KMS-11 (cell line): ENCODE measurements around the gene DSCAML1.

ENCODE experiments used
- H2AFZ ChIP-seq: fragments of 200-600 bp; sonication (generic); 2 replicates; pipeline ENCODE4 v1.6.1; 2016; ENCODE audit warnings: antibody characterized with exemption, mixed run types, low read depth
- H3K27ac ChIP-seq: fragments of 200-600 bp; sonication (generic); 2 replicates; pipeline ENCODE4 v1.6.1; 2016; ENCODE audit warnings: mild to moderate bottlenecking, mixed run types
- H3K27me3 ChIP-seq: fragments of 200-600 bp; sonication (generic); 2 replicates; pipeline ENCODE4 v1.6.1; 2017; ENCODE audit warnings: mild to moderate bottlenecking, low read depth, mixed run types, moderate library complexity; ENCODE audit not compliant: insufficient read depth
- H3K36me3 ChIP-seq: fragments of 200-600 bp; sonication (generic); 2 replicates; pipeline ENCODE4 v1.6.1; 2017; ENCODE audit warnings: mild to moderate bottlenecking, mixed run types; ENCODE audit not compliant: insufficient read depth
- H3K4me1 ChIP-seq: fragments of 200-600 bp; sonication (generic); 2 replicates; pipeline ENCODE4 v1.6.1; 2016; ENCODE audit warnings: mild to moderate bottlenecking, low read depth, mixed run types; ENCODE audit not compliant: poor library complexity, severe bottlenecking
- H3K4me2 ChIP-seq: fragments of 200-600 bp; sonication (generic); 2 replicates; pipeline ENCODE4 v1.7.0; 2016; ENCODE audit warnings: mild to moderate bottlenecking, mixed run types
- H3K4me3 ChIP-seq: fragments of 200-600 bp; sonication (generic); IDR thresholded peaks from 2 replicates; pipeline ENCODE4 v1.6.1; 2017; ENCODE audit warnings: low read depth, low read length, mixed read lengths; ENCODE audit not compliant: insufficient read depth
- H3K79me2 ChIP-seq: fragments of 200-600 bp; sonication (generic); 2 replicates; pipeline ENCODE4 v1.6.1; 2016; ENCODE audit warnings: low read depth, mixed run types; ENCODE audit not compliant: insufficient read depth
- H3K9ac ChIP-seq: fragments of 200-600 bp; sonication (generic); 2 replicates; pipeline ENCODE4 v1.6.1; 2016; ENCODE audit warnings: mild to moderate bottlenecking, mixed run types
- H4K20me1 ChIP-seq: fragments of 200-600 bp; sonication (generic); 2 replicates; pipeline ENCODE4 v1.6.1; 2016; ENCODE audit warnings: mild to moderate bottlenecking, mixed run types; ENCODE audit not compliant: insufficient read depth
- TF ChIP-seq, protein P1 (sequence below): fragments of 200-600 bp; sonication (generic); conservative IDR thresholded peaks from 2 replicates; pipeline ENCODE4 v1.6.1; 2017; ENCODE audit warnings: low read depth, mild to moderate bottlenecking, antibody characterized with exemption, low read length, moderate library complexity, mixed read lengths

The DSCAML1 gene

DNA sequence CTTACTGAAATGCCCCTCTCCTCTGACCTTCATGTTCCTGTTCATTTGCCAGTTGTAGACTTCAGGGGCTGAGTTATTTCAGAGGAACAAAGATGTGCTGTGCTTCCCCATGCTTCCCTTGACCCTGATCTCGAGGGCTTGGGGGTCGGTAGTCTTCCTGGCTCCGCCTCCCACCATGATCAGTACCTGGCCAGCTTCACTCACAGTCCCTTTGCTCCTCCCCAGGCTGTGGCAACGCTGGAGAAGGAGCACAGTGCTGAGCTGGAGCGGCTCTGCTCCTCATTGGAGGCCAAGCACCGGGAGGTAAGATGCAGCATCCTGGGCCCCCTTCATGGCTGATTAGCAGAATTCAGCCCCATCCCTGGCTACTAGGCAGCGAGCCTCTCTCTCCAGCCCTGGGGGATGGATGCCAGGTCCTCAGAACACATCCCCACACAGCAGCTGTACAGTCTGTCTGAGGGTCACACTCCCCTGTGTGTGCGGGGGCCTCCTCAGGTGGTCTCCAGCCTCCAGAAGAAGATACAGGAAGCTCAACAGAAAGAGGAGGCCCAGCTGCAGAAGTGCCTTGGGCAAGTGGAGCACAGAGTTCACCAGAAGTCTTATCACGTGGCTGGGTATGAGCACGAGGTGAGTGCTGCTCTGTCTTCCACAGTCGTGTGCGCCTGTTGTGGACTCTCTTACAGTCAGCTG is 404.9 kb downstream of the DSCAML1 start:
- no peak overlapping the region for H3K27ac ChIP-seq
- H3K4me3 ChIP-seq: no peak overlapping the region
- H3K9ac ChIP-seq: no peak overlapping the region
- no peaks in the 10 kb centered on the region for H3K4me1 ChIP-seq
- no peaks in the 10 kb centered on the region for H3K79me2 ChIP-seq
- H2AFZ ChIP-seq: no peak overlapping the region
- no peak overlapping the region for H3K4me2 ChIP-seq
- no peaks in the 10 kb centered on the region for H4K20me1 ChIP-seq
- H3K27me3 ChIP-seq: no peaks in the 10 kb centered on the region
- TF ChIP-seq, protein P1, sequence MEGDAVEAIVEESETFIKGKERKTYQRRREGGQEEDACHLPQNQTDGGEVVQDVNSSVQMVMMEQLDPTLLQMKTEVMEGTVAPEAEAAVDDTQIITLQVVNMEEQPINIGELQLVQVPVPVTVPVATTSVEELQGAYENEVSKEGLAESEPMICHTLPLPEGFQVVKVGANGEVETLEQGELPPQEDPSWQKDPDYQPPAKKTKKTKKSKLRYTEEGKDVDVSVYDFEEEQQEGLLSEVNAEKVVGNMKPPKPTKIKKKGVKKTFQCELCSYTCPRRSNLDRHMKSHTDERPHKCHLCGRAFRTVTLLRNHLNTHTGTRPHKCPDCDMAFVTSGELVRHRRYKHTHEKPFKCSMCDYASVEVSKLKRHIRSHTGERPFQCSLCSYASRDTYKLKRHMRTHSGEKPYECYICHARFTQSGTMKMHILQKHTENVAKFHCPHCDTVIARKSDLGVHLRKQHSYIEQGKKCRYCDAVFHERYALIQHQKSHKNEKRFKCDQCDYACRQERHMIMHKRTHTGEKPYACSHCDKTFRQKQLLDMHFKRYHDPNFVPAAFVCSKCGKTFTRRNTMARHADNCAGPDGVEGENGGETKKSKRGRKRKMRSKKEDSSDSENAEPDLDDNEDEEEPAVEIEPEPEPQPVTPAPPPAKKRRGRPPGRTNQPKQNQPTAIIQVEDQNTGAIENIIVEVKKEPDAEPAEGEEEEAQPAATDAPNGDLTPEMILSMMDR: no peak
- no peaks in the 10 kb centered on the region for H3K36me3 ChIP-seq

DNA sequence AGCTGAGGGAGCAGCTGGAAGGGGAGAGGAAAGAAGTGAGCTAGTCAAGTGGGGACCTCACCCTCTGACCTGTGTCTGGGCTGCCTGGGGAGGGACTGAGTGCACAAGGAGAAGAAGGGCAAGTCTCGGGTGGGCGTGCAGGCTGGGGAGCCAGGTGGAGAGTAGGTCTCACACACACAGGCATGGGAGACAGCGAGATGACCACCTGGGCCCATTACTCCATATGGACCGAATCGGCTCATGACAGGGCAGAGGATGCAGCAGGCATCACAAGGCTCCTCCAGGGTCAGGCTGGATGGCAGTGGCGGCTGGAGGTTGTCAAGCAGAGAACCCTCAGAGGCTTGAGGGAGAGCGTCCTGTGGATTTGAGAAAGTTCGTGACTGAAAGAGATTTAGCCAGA is 405.8 kb downstream of the DSCAML1 start:
- H3K79me2 ChIP-seq: no peaks in the 10 kb centered on the region
- TF ChIP-seq, protein P1: no peak
- no peaks in the 10 kb centered on the region for H3K36me3 ChIP-seq
- H3K9ac ChIP-seq: no peak overlapping the region
- H4K20me1 ChIP-seq: no peaks in the 10 kb centered on the region
- no peak overlapping the region for H3K4me3 ChIP-seq
- no peaks in the 10 kb centered on the region for H3K27me3 ChIP-seq
- no peak overlapping the region for H2AFZ ChIP-seq
- H3K4me1 ChIP-seq: no peaks in the 10 kb centered on the region
- H3K27ac ChIP-seq: no peak overlapping the region
- H3K4me2 ChIP-seq: no peak overlapping the region

DNA sequence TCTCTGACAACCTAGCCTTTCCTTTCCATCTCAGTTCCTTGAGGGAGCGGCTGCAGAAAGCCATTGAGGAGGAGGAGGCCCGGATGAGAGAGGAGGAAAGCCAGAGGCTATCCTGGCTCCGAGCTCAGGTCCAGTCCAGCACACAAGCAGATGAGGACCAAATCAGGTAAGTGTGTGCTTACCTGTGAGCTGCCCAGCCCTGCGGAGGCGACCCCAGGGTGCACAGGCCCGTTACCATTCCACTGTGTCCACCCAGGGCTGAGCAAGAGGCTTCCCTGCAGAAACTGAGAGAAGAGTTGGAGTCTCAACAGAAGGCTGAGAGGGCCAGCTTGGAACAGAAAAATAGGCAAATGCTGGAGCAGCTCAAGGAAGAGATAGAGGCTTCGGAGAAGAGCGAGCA is 406.3 kb downstream of the DSCAML1 start:
- H3K27ac ChIP-seq: no peak overlapping the region
- no peaks in the 10 kb centered on the region for H3K4me1 ChIP-seq
- no peak overlapping the region for H2AFZ ChIP-seq
- H3K4me3 ChIP-seq: no peak overlapping the region
- H4K20me1 ChIP-seq: no peaks in the 10 kb centered on the region
- H3K4me2 ChIP-seq: no peak overlapping the region
- H3K27me3 ChIP-seq: no peaks in the 10 kb centered on the region
- TF ChIP-seq, protein P1: no peak
- H3K36me3 ChIP-seq: no peaks in the 10 kb centered on the region
- no peaks in the 10 kb centered on the region for H3K79me2 ChIP-seq
- no peak overlapping the region for H3K9ac ChIP-seq

DNA sequence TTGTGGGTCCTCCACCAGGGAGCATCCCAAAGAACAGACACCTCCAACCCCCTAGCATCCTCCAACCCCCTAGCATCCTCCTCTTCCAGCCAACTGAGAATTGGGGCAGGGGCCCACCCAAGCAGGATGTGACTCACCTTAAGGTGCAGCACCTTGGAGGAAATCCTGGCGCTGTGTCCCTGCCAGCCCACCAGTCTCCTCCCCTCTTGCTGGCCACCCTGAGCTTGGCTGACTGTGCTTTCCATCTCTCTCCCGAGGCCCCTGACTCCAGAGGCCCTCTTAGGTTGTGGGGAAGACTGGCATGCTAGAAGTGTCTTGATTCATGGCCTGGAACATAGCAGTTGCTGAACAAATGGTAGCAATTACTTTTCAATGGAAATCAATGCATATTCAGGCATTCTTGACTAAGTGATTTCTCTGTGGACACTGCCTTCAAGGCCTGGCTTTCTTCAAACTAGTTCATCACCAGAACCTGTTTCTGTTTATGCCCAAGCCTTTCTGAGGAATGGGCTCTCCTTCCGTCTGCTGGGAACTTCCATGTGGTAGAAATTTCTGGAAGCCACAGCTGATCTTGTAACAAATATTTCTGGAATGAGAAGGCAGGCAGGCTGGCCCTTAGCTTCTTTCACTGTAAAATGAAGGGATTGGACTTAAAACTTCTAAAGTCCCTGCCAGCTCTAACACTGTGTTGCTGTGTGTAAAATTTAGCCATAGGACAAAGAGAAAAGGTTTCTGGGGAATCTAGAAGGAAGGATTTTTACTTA is 408.8 kb downstream of the DSCAML1 start:
- H3K27ac ChIP-seq: no peak overlapping the region

More for the DNA sequence above, 408.8 kb downstream of the DSCAML1 start:
- H3K9ac ChIP-seq: no peak overlapping the region
- no peak overlapping the region for H2AFZ ChIP-seq
- H3K79me2 ChIP-seq: no peaks in the 10 kb centered on the region
- no peaks in the 10 kb centered on the region for H3K27me3 ChIP-seq
- no peak overlapping the region for H3K4me3 ChIP-seq
- H3K4me1 ChIP-seq: no peaks in the 10 kb centered on the region
- H3K36me3 ChIP-seq: no peaks in the 10 kb centered on the region
- TF ChIP-seq, protein P1: no peak
- H3K4me2 ChIP-seq: no peak overlapping the region
- no peaks in the 10 kb centered on the region for H4K20me1 ChIP-seq
